ACC112 (cell line): ENCODE results near the gene DNAJB8.
A peak's percentile ranks its signal among the peaks of the same experiment; 100 is the strongest.

ENCODE experiments used
- H2AFZ ChIP-seq: fragments of 200-600 bp; sonication (generic); one replicate; pipeline ENCODE4 v1.6.0; 2017; ENCODE audit warnings: antibody characterized with exemption, low read length; ENCODE audit not compliant: unreplicated experiment
- H3K27ac ChIP-seq: fragments of 200-600 bp; sonication (generic); 2 replicates; pipeline ENCODE4 v1.5.1; 2014; ENCODE audit warnings: low read depth, mild to moderate bottlenecking, antibody characterized with exemption, low read length, moderate library complexity
- H3K27me3 ChIP-seq: fragments of 200-600 bp; sonication (generic); 2 replicates; pipeline ENCODE4 v1.6.1; 2014; ENCODE audit warnings: mild to moderate bottlenecking, antibody characterized with exemption, low read length, moderate library complexity, mixed read lengths; ENCODE audit not compliant: insufficient read depth
- H3K36me3 ChIP-seq: fragments of 200-600 bp; sonication (generic); 2 replicates; pipeline ENCODE4 v1.6.1; 2016; ENCODE audit warnings: mild to moderate bottlenecking, antibody characterized with exemption, low read length, moderate library complexity, mixed read lengths; ENCODE audit not compliant: insufficient read depth
- H3K4me1 ChIP-seq: fragments of 200-600 bp; sonication (generic); one replicate; pipeline ENCODE4 v1.6.1; 2016; ENCODE audit warnings: low read length, mixed read lengths; ENCODE audit not compliant: insufficient read depth, unreplicated experiment, control insufficient read depth
- H3K4me3 ChIP-seq: fragments of 200-600 bp; sonication (generic); 2 replicates; pipeline ENCODE4 v1.5.1; 2014; ENCODE audit warnings: mild to moderate bottlenecking, low read depth, low read length
- H3K79me2 ChIP-seq: fragments of 200-600 bp; sonication (generic); one replicate; pipeline ENCODE4 v1.6.0; 2016; ENCODE audit warnings: low read length; ENCODE audit not compliant: control insufficient read depth, unreplicated experiment, insufficient read depth

Gene DNAJB8

DNA sequence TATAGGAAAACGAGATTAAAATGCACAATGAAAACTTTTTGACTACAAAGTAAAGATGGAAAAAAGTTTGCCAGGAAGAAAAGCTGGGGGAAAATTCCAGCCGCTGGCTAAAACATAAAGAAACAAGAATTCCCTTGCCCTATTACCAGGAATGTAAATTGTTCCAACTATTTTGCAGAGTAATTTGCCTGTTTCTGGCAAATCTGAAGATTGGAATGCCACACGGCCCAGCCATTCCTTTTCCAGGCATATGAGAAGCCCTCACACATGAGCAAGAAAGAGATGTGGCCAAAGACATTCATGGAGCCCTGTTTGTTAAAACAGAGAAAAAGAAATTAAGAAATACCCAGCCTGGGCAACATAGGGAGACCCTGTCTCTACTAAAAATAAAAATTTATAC lies 34.7 kb upstream of the DNAJB8 start:
- H3K4me3 ChIP-seq = no peak overlapping the region
- H3K4me1 ChIP-seq = peaks cover 12% of the 10 kb centered on the region
- H3K79me2 ChIP-seq = no peaks in the 10 kb centered on the region
- no peak overlapping the region for H2AFZ ChIP-seq
- peaks cover 18% of the 10 kb centered on the region for H3K27me3 ChIP-seq
- no peaks in the 10 kb centered on the region for H3K36me3 ChIP-seq
- H3K27ac ChIP-seq = no peak overlapping the region

DNA sequence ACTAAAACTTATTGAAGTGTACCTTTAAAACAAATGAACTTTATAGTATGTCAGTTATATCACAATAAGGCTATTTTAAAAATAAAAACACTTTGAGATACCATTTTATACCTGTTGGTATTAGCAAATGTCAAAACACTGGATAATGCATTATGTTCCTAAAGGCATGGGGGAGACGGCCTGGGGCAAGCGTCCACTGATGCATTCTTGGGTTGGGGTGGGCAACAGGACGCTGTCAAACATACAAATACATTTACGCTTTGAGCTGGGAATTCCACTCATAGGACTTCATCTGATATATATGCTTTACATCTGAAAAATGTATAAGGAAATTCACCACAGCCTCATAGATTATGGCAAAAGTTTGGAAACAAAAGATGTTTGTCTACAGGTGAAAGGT lies 33.9 kb upstream of the DNAJB8 start:
- H3K36me3 ChIP-seq = no peaks in the 10 kb centered on the region
- no peak overlapping the region for H3K27ac ChIP-seq
- H2AFZ ChIP-seq = no peak overlapping the region
- peaks cover 12% of the 10 kb centered on the region for H3K4me1 ChIP-seq
- H3K79me2 ChIP-seq = no peaks in the 10 kb centered on the region
- no peak overlapping the region for H3K4me3 ChIP-seq
- H3K27me3 ChIP-seq = peaks cover 25% of the 10 kb centered on the region

DNA sequence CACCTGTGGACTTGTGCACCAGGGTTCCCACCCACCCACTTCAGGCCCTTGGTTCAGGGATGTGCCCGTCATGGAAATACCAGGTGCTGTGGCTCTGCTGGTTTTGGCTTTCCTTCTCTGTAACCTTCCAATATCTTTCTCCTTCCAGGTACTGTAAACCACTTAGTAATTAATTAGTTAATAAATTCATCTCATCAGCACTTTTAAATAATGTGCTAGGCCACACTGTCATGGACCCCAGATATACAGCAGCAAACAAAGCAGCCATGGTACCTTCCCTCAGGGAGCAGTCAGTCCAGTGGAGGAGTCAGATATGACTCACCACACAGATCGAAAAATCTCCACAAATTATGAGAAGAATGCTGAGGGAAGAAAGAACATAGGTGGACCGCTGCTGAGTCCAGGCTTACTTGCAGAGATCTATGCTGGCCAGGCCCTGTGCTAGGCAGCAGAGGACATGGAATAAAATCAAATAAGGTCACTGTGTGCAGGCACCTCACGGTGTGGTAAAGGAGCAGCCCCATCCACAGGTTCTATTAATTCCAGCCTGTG lies 33.1 kb upstream of the DNAJB8 start:
- H3K36me3 ChIP-seq = no peaks in the 10 kb centered on the region
- no peak overlapping the region for H2AFZ ChIP-seq
- H3K4me3 ChIP-seq = no peak overlapping the region
- peaks cover 12% of the 10 kb centered on the region for H3K4me1 ChIP-seq
- peaks cover 30% of the 10 kb centered on the region for H3K27me3 ChIP-seq
- H3K27ac ChIP-seq = no peak overlapping the region
- no peaks in the 10 kb centered on the region for H3K79me2 ChIP-seq

DNA sequence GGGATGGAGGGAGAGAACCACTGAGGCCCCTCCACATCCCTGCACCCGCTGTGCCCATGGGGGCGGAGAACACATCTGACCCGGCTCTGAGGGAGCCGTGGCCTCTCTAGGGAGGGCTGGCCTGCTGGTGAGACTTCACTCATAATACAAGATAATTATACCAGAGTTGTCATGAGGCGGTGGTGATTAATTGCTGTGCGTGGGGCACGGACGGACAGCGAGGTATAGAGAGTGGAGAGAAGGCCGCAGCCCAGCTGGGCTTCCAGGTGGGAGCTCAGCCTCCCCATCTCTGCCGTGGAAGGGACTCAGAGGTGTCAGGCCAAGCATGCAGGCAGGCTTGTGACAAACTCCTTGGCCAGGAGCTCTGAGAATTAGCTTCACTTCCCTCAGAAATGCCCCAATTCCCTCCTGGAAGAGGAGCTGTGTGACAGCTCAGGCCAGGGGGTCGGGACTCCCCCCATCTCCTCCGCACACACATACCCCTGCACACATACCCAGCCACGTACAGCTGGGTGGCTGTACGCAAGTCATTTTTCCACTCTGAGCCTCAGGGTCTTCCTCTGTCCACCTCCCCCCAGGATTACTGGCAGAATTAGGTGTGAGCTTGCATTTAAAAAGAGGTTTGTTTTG lies 32.3 kb upstream of the DNAJB8 start:
- H3K4me1 ChIP-seq = peaks cover 12% of the 10 kb centered on the region
- H3K27me3 ChIP-seq = peaks cover 33% of the 10 kb centered on the region
- H3K4me3 ChIP-seq = no peak overlapping the region
- H3K36me3 ChIP-seq = no peaks in the 10 kb centered on the region
- H2AFZ ChIP-seq = no peak overlapping the region
- no peaks in the 10 kb centered on the region for H3K79me2 ChIP-seq
- no peak overlapping the region for H3K27ac ChIP-seq

DNA sequence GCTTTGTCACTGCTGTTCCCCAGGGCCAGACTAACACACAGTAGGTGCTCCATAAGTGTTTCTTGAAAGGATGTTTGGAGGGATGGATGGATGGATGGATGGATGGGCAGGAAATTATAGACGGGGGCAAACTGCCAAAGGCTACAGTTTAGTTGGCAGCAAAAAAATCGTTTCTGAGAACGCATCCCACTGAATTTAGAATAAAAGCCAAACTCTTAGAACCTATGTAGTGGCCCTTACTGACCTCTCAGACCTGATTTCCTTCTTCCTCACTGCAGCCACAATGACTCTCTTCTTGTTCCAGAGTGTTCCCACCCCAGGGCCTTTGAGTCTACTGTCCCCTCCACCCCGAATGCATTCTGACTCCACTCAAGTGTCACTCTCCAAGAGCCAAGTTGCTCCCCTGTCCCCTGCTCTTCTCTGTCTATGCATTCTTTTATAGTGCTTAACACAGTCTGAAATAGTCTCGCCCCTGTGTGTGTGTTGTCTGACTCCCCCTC lies 31.5 kb upstream of the DNAJB8 start:
- no peak overlapping the region for H3K27ac ChIP-seq
- peaks cover 41% of the 10 kb centered on the region for H3K27me3 ChIP-seq
- peak overlapping the region; percentile 78; the same call in 1 of the 2 replicates for H3K4me3 ChIP-seq
- H3K4me1 ChIP-seq = peaks cover 12% of the 10 kb centered on the region
- H3K36me3 ChIP-seq = no peaks in the 10 kb centered on the region
- peak overlapping the region; percentile 18 for H2AFZ ChIP-seq
- no peaks in the 10 kb centered on the region for H3K79me2 ChIP-seq

DNA sequence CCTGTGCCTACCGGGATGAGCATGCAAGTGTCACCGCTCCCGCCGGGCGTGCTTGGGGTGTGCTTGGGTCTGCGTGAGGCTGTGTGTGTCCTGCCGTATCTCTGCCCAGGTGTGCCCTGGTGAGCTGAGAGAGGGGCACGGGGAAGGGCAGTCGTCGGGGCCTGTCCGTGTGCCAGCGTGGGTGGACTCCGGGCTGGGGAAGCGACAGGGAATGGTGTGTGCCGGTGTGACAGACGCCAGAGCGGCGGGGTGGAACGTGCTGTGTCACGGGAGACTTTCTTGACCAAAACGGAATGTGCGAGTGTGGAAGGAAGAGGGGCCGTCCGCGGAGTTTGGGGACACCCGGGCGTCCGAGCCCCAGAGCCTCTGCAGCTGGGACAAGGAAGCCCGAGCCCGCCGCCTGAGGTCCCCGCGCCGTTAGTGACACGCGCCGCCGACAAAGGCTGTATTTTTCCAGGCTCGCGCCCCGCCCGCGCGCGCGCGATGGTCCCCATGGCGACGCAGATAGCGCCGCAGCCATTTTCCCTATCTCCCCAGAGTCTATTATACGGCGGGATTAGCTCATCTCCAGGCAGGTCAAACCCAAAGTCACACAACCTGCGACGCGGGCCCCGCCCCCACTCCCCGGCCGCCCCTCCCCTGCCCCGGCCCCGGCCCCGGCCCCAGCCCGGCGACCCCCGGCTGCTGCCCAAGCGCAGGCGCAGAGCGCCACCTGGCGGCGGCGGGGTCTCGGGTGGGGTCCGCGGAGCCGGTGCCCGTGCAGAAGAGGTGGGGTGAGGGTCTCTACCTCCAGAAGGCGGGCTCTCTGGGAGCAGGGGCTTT lies 30.8 kb upstream of the DNAJB8 start:
- H3K79me2 ChIP-seq = no peaks in the 10 kb centered on the region
- no peaks in the 10 kb centered on the region for H3K36me3 ChIP-seq
- H3K4me3 ChIP-seq = peak overlapping the region; percentile 78
- H3K4me1 ChIP-seq = peaks cover 12% of the 10 kb centered on the region
- peak overlapping the region; percentile 44 for H2AFZ ChIP-seq
- no peak overlapping the region for H3K27ac ChIP-seq
- H3K27me3 ChIP-seq = peaks cover 44% of the 10 kb centered on the region

DNA sequence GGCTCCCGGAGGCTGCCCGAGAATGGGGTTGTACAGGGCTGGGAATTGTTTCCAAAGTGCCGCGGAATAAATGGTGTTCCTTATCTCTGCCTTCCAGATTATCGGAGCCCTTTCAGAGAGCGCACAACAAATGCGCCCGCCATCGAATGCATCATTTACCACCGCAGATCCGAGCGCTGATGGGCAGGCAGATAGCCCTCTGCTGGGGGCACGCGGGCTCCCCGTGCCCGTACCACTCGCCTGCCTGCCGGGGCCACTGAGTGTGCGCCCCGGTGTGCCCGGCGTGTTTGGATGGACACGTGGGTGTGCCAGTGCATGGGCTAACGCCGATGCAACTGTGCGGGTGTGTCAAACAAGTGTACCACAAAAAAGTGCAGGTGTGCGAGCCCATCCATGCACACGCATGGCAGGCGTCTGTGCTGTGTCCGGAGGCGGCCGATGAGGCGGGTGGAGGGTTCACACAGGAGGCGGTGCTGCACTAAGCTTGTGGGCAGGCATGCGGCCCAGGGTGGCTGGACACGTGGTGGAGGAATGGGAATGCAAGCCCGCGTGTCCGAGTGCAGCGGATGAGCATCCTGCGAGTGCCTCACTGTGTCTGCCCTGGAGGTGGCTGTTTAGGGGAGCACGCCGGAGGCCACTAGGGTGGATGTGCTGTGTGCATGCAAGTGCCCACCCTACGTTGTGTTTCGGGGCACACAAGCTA lies 30.1 kb upstream of the DNAJB8 start:
- Histone ChIP-seq H3K4me1 (peaks cover 12% of the 10 kb centered on the region), H2AFZ (no peak overlapping the region), H3K36me3 (no peaks in the 10 kb centered on the region), H3K4me3 (peak overlapping the region; percentile 78), H3K79me2 (no peaks in the 10 kb centered on the region), H3K27me3 (peaks cover 49% of the 10 kb centered on the region), H3K27ac (no peak overlapping the region)

DNA sequence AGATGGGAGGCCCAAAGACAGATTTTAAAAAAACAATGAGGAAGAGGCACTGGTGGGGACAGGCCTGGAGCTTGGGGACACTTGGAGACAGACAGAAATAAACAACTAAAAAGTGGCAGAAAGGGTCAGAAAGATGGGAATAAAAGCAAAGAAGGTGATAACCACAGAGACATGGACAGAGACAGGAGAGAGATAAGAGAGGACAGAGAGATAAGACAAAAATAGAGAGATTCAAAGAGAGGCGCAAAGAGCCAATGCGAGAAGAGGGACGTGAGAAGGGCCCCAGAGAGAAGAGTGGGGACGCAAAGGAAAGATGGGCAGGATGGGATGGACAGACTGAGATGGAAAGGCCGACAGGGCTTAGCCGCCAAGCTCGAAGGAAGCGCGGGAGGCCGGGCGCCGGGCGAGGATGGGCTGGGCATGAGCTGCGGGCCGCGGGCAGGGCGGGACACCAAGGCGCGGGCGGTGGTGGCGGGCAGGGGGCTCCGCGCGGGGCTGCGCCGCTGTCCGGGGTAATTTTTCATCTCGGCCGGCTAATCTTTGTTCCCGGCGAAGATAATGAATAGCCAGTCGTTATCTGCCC lies 29.4 kb upstream of the DNAJB8 start:
- Histone ChIP-seq H3K79me2 (no peaks in the 10 kb centered on the region), H3K4me3 (no peak overlapping the region), H2AFZ (no peak overlapping the region), H3K27me3 (peaks cover 55% of the 10 kb centered on the region), H3K36me3 (no peaks in the 10 kb centered on the region), H3K4me1 (peaks cover 12% of the 10 kb centered on the region), H3K27ac (no peak overlapping the region)

DNA sequence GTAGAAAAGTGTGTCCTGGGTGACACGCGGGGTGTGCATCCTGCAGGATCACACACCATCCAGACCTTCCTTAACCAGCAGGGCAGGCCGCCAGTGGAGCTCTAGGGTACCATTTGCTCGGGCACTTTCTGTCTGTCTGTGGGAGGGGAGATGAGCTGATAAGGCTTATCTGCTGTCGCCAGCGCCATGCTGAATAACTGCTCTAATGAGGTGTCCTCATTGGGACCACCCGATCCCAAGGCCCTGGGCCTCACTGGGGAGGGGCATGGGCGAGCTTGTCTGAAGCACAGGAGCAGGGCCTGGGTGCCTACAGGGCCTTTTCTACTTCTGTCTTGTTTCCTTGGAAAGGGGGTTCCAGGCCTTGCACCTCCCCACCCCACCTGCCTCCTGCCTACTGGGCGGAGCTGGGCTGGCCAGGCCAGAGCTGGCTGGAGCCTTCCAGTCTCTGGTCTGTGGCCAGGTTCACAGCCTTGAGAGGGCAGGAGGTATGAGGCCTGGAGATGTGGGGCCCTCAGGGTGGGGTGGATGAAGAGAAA lies 28.8 kb upstream of the DNAJB8 start:
- Histone ChIP-seq H3K4me3 (no peak overlapping the region), H3K27me3 (peaks cover 60% of the 10 kb centered on the region), H3K4me1 (peaks cover 12% of the 10 kb centered on the region), H3K27ac (no peak overlapping the region), H2AFZ (no peak overlapping the region), H3K79me2 (no peaks in the 10 kb centered on the region), H3K36me3 (no peaks in the 10 kb centered on the region)

DNA sequence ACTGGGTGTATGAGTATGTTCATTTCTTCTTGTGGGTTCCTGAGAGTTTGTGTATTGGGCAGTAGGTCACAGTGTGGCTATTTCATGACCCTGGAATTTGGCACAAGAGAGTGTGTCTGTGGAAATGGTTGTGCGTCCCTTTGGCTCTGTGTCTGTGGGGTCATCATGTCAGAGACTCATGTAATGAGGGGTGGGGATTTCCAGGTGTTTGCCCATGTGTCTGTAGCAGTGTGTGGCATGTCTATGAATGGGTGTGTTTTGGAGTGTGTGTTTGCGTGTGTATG lies 27.6 kb upstream of the DNAJB8 start:
- H3K27me3 ChIP-seq = peaks cover 72% of the 10 kb centered on the region
- H3K36me3 ChIP-seq = no peaks in the 10 kb centered on the region
- no peak overlapping the region for H3K4me3 ChIP-seq
- H3K27ac ChIP-seq = no peak overlapping the region
- H3K79me2 ChIP-seq = no peaks in the 10 kb centered on the region
- H2AFZ ChIP-seq = no peak overlapping the region
- peaks cover 12% of the 10 kb centered on the region for H3K4me1 ChIP-seq
